Activated naive CD4-positive, alpha-beta T cell treated with anti-CD3 and anti-CD28 coated beads, Interleukin-2, amount 50 U/mL, for 16 hours (primary cell): ENCODE data around the gene TWF2.
"Not testable (repeated sequence)": the region's sequence is repeated elsewhere in the genome, so short reads cannot be mapped to it uniquely, and the experiment has no call there.

Experiments used
- DNase-seq: peaks from one replicate; pipeline ENCODE4 v3.0.0-alpha.2; 2020

TWF2 gene

DNA sequence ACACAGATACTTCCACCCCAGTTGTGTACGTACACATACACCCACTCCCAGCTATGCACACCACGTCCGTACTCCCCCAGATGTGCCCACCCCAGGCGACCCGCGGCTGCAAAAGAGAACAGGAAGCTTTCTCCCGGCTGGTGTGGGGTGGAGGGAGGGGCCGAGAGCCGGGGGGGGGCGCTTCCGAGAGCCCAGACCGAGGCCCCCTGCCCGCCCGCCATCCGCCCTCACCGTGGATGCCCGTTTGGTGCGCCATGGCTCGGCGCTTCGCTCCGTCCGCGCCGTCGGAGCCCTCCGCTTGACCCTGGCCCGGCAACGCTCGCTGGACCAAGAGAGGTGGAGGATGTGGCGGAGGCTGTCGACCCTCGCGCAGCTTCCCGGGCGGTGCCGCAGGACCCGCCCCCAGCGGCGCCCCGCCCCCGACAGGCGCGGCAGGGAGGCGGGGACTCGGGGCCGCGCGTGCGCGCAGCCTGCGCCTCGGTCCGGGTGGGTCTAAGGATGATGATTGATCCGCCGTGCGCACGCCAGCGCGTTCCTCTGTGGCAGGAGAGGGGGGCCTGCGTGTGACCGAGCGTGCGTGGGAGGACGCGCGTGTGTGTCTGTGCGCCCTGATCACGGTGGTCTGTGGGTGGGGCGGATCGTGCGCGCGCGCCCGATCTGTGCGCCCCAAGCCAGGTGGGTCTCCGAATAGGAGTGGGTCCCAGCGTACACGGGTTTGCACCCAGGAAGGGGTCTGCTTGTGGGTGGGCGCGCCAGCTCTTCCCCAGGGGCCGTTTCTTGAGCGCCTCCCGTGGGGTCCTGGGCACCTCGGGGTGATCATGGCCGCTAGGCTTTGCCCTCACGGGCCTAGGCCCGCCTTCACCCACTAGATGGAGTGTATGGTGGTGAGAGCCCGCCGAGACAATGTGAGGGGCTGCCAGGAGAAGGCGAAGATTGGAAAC is at the start of gene TWF2:
TSS of gene TWF2 (minus strand) at position 398 of the 941 bp plus-strand sequence. CDS start at position 256, 142 bp downstream.
- peak; percentile 92 for DNase-seq

DNA sequence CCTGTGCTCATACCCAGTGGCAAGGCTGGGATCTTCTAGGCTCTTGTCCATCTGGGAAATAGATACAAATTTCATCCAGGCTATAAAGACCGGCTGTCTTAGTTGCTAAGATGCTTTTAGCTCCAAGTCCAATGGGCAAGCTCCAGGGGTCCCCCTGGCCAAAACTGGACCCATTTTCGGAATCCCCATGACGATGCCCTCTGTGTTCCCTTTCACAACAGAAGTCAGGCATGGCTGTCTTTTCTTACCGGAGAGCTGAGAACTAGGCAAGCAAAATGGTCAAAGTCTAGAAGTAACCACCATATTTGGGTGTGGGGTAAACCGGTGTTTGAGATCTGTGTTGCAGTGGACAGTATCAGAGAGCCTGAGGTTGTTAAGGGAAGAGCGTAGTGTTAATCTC is 49.7 kb upstream of the TWF2 start:
- DNase-seq: no peak

DNA sequence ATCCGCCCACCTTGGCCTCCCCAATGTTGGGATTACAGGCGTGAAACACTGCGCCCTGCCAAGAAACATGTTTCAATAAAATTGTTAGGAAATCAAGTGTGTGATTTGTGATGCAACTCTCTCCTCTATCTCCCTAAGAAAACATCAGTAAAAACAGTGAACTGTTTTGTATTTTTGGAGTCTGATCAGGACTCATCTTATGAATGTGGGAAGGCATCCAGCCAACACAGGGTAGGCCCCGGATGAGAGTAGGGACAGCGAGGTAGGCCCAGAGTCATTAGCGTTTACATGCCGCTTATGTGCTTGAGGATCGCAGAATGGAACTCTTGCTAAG is 47.8 kb upstream of the TWF2 start:
- no peak for DNase-seq

DNA sequence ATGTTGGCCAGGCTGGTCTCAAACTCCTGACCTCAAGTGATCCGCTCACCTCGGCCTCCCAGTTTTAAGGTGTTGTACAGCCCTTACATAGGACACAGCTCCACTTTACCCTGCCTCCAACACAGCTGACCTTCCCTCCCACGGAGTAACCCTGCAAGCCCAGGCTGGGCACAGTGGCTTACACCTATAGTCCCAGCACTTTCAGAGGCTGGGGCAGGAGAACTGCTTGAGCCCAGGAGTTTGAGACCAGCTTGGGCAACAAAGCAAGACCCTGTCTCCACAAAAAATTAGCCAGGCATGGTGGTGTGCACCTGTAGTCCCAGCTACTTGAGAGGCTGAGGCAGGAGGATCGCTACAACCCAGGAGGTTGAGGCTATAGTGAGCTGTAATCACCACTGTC is 45.1 kb upstream of the TWF2 start:
- DNase-seq: not testable (repeated sequence)

DNA sequence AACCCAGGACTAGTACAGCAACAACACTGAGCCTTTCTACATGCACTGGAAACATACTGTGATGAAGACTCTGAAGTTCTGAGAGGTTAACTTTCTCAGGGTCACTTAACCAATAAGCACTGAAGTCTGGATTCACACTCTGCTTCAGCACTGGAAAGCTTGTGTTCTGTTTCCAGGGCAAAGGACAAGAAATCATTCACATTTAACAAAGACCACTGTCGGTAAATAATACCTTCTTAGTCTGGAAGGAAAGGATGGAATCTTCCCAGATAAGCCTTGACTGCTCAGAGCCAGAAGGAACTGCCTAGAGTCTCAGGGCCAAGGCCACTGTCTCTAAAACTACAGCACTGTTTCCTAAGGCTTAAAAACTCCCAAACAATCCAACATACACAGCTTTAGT is 44.3 kb upstream of the TWF2 start:
- no peak for DNase-seq

DNA sequence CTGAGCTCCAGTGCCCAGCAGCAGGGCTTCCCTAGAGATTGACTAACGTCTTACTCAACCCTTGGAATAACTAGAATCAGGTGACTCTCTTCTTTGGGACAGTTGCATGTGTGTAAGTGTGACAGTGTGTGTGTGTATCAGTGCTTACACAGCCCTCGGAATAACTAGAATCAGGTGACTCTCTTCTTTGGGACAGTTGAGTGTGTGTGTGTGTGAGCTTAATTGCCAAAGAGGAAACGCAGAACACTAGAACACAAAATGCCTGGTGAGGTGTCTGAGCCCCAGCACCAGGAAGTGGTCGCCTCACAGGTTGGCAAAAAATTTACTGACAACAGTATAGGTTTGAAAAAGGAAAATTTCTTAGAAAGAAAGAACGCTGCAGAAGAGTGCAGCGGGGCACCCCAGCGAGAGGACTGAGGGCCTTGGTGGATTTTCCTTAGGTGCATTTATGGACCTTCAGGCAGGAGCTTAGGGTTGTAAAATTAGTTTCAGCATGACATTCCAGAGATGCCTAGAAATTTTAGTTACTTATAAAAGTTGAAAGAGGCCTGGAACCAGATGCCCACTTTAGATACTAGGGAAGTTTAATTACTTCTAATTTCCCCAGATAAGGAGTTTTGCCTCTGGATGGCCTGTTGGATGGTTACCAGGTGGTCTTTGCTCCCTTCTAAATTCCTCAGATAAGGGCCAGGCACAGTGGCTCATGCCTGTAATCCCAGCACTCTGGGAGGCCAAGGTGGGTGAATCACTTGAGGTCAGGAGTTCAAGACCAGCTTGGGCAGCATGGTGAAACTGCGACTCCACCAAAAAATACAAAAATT is 43.2 kb upstream of the TWF2 start:
- DNase-seq: no peak

DNA sequence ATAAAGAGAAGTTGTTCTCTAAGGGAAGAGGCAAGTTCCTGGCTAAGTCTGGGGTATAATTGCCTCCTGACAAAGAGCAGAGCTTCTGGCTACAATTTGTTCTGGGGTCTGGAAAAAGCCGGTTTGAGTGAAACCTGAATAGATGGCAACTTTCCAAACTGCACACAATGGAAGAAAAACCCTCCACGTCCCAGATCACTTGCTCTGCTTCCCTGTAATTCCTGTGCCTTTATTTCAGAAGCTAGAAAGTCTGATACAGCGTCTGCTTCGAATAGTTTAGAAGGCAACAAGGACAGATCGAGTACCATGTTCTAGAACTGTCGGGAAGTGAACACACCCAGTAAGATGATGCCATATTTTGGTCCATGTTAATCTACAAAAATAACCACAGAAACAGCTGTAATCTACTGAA is 41.1 kb upstream of the TWF2 start:
- DNase-seq: no peak

DNA sequence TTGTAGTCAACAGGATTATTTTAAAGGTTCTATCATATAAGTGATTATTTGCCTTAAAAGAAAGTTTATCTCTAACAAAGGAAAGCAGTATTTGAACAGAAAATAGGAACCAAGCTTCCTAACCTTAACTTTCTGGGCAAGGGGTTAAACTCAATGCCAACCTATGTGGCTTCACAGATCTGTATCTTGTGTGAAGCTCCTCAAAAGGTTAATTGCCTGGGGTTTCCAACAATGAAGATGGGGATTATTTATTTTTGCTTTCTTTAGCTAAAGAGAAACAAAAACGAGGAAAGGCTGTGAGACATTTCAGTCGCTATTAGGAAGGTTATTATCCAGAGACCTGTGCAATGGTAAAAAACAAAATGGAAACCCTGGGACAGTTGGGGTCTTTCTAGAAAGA is 40.6 kb upstream of the TWF2 start:
- DNase-seq: no peak

DNA sequence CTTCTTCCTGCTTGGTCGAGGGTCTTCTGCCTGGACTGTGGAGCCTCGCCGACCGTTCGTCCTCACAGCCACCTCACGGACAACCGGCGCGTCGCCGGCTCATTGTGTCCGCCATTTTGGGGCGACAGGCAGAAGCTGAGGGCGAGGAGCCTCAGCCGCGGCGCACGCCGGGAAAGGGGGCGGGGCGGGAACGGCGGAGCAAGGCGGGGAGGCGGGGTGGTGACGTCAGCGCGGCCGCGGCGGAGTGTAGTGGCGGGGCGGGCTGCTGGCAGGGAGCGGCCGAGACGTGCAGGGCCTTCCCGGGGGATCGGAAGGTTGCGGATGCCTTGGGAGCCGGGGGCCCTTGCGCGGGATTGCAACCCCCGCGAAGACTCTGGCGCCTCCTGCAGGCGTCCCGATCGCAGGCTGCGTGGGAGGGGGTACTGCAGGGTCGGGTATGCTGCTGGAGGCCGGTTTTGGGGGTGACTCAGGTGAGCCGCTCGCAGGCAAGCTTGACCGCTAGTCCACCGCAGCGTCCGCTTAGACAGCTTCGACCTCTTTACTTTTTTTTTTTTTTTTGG is 39.6 kb upstream of the TWF2 start, which contains the start of gene WDR82:
TSS of gene WDR82 (minus strand) at position 140 of the 560 bp plus-strand sequence. CDS start 288 bp downstream, outside the sequence.
- peak; percentile 99 for DNase-seq

DNA sequence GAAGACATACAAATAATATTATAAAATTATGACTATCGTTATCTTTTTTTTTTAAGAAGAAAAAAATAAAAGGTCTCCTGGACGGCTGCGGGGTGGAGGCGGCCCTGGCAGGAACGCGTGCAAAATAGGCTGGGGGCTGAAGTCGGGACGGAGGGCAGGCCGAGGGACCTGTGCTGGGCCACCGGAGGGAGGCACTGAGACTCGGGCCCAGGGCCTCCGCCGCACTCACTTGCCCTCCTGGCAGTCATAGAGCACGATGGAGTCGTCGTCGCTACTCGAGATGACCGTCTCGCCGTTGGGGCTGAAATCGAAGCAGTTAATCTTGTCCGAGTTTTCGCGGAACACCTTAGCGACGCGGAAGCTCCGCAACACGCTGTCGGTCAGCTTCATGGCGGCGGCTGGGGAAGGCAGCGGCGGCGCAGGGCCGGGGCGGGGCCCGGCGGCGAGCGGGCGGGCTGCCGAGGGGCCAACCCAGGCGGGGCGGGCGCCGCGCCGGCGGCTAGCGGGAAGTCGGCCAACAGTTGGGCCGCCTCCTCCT is 39.1 kb upstream of the TWF2 start:
- peak; percentile 70 for DNase-seq

DNA sequence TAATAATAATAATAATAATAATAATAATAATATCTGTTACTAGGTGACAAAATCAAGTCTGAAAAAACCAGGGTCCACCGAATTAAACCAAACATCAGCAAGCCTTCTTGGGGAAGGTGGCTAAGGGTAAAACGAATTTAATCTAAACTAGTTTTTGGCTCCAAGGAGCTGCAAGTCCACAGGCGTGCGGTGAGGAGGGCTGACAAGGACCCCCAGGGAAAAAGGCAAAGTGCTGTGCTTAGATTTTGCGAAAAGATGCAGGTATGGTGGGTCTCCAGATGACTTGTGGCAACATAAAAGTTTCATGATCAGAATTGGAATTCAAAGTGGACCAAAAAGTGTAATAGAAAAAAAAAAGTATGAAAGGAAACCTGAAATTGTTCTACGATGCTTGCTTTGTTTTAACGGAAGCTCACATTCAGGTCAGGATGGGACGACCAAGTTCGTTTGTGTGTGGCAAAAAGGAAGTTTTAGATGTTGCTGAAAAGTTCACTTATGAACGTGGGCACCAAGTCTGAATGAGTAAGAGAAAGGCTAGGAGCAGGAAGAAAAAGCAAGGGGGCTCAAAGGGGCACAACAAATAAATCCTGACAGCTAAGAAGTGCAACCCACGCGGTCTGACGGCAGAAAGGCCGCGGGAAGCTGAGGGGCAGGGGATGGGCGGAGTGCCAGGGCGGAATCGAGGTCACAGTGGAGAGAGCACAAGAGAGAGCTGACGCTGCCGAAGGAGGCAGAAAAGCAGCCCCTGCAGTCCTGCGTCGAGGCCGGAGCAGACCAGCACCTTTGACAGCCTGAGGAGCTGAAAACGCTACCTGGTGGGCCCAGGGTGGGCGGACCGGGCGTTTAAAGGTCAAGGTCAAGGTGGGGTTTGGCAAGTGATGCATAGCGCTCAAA is 38.4 kb upstream of the TWF2 start:
- peak; percentile 72 for DNase-seq

DNA sequence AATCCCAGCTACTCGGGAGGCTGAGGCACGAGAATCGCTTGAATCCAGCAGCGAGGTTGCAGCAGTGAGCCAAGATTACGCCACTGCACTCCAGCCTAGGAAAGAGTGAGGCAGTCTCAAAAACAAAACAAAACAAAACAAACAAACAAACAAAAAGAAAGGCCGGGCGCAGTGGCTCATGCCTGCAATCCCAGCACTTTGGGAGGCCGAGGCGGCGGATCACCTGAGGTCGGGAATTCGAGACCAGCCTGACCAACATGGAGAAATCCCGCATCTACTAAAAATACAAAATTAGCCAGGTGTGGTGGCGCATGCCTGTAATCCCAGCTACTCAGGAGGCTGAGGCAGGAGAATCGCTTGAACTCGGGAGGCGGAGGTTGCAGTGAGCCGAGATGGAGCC is 35.8 kb upstream of the TWF2 start:
- DNase-seq: not testable (repeated sequence)

DNA sequence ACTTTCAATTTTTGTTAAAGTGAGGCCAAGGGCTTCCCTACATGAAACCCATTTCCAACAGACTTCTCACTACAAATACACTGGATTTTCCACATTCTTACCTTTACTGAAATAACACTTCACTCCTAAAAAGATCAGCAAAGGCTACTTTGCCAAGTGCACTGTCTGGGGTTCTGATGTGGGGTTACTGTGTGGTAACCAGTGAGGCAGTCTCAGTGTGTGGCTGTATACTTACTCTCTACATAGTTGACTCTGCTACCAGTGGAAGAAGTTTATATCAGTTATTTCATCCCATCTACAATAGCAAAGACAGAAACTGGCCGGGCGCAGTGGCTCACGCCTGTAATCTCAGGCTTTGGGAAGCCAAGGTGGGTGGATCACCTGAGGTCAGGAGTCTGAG is 33.9 kb upstream of the TWF2 start:
- DNase-seq: no peak

DNA sequence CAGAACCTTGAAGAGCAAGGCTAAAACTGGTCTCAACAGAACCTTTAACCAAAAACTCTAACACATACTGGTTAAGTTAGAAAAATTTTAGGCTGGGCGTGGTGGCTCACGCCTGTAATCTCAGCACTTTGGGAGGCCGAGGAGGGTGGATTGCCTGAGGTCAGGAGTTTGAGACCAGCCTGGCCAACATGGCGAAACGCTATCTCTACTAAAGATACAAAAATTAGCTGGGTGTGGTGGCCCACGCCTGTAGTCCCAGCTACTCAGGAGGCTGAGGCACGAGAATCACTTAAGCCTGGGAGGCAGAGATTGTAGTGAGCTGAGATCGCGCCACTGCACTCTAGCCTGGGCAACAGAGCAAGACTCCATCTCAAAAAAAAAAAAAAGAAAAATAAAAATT is 33.2 kb upstream of the TWF2 start:
- DNase-seq: not testable (repeated sequence)

DNA sequence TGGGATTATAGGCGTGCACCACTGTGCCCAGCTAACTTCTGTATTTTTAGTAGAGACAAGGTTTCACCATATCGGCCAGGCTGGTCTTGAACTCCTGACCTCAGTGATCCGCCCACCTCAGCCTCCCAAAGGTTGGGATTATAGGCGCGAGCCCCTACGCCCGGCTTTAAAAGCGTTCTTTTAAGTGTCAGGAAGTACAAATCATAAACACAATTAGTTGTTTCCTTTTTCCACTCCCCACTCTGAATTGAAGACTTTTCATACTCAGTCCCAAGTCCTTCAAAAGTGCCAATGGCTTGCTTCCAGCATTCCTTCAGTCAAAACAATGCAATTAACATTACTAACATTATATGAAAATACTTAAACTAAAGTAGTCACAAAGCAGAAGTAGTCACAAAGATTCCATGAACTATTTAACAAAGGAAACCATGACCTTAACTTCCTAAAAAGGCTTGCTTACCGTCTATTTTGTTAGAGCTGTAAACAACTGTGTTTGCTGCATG is 31.3 kb upstream of the TWF2 start:
- no peak for DNase-seq

DNA sequence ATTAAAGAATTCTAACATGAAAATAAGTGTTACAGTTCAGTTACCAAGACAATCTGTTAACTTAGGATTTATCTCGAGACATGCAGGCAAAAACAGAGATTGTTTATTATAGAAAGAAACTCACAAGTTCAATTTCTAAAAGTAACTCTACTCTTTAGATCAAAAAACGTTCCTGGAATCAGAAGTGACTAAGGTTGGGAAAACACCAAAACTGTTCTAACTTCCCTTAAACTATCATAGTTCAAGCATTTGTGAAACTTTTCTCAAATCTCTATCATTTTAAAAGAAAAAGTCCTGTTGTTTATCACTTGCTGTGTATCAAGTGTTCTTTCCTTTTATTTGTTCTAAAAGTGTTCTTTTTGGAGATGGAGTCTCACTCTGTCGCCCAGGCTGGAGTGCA is 30.8 kb upstream of the TWF2 start:
- DNase-seq: no peak

DNA sequence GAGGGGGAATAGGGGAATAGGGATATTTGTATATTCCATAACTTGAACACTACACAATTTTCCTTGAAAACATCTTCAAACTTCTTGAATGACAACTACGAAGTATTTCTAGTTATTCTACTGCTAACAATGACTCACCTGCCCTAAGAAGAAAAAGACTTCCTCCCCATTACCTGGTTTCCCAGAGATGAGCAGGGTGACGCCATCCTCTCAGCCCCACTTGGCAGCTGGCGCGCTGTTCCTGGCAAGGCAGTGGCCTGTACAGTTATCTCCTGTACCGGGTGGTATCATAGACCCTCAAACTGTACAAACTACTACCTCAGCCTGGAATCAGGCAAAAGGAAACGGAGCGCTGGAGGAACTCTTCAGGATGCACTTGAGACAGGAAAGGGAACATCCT is 29.1 kb upstream of the TWF2 start:
- DNase-seq: peak; percentile 66

DNA sequence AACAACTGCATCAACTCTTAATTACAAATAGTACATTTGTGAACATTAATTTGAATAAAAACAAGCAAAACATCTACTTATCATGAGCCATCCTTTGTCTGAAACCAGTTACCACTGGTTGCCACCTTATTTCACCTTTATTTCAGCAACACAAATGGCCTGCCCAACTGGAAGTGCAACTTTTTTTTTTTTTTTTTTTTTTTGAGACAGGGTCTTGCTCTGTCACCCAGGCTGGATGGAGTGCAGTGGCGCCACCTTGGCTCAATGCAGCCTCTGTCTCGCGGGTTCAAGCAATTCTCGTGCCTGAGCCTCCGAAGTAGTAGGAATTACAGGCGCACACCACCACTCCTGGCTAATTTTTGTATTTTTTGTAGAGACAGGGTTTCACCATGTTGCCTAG is 26.4 kb upstream of the TWF2 start:
- DNase-seq: no peak

DNA sequence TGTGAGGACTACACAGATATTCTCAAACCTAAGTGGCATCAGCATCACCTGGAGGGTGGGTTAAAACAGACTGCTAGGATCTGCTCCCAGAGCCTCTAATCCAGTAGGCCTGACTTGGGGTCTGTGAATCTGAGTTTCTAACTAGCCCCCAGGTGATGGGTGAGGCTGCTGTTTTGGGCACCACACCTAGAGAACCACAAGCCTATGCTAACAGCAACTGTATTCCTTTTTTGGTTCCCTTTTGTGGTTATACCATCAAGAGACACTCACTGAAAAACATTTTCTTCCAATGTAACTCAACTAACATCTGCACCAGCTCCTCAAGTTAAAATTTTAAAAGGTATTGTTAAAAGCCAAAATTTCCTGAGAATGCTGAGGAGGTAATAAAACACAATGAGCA is 23.5 kb upstream of the TWF2 start:
- DNase-seq: no peak

DNA sequence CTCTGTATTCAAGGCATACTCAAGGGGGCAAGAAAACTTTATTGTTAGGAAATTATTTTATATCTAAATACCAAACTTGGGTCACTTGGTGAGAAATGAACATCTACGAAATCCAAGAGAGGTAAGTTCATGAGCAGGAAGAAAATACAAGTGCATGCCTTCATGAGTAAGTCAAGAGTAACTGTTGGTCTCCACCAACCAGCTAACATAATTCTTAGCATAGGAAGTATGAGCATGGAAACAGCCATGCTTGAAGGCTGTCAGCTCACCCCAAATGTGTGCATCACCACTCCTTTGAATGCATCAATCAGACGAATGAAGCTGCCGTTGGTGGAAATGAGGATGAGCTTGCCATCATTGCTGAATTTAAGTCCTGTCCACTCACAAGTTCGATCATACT is 20.5 kb upstream of the TWF2 start:
- DNase-seq: no peak

DNA sequence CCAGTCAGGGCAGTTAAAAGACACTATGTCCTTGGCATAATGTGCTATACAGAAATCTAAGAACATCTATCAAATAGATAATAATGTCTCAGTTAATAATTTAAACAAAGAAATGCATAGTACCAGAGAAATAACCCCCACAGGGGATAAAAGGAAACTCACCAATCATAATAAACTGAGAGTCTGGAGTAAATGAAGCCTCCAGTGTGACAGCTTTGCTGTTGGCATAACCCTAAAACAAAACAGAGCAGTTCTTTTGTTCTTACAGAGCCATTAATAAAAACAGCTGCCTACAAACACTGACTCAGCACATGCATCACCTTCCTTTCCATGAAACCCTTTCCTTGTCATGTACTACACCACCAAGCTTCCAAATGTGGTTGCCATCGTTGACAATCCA is 20.1 kb upstream of the TWF2 start:
- DNase-seq: no peak

DNA sequence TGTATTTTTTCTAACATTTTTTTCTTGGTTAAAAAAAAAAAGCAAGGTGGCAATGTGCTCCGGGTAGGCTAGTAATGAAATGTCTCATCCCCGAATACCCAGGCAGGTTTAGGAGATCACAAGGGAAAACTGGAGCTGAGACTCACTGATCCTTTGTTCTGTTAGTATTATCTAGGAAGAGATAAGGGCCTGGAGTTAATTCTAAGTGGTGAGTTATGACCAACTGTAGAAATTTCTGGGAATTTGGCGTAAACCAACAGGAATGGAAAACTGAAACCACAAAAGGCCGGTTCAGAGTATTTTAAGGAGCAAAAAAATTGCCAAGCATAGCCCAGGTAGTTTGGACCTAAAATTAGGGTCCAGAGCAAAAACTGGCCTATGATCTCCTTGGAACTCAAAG is 19.0 kb upstream of the TWF2 start:
- no peak for DNase-seq
